Uterus (tissue), 2 donors: ENCODE measurements around the gene OR2L13.

Experiments used
- POLR2A ChIP-seq, 2 donors: fragments of 450-650 bp; IDR thresholded peaks; one replicate each; pipeline ENCODE4 v1.6.1; 2016; ENCODE audit warnings: antibody characterized with exemption in 2 of 2, mild to moderate bottlenecking in 1 of 2, moderate library complexity in 1 of 2
- TF ChIP-seq, protein P1 (sequence below), 4 experiments: fragments of 200-600 bp in 2 of 4; fragments of 450-650 bp in 2 of 4; sonication (generic) in 2 of 4; IDR thresholded peaks; one replicate each; pipeline ENCODE4 v1.5.1; 2016 to 2019; ENCODE audit warnings: antibody characterized with exemption in 4 of 4, mild to moderate bottlenecking in 2 of 4, moderate library complexity in 1 of 4

DNA sequence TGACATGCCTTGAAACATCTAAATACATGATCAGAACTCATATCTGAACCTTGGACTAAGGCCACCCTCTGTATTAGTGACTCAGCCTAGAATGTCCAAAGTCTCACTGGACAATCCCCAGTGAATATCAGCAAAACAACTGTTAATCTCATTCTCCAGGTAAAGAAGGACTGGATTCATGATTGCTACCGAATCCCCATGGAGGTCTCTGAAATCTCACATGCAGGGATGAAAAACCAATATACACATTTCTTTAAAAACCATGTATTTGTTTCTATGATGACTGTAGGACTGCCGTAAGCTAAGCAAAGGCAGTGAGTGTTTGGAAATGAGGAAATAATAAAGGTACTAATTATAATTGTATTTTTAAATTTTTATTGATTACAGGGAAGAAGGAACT lies 48.4 kb upstream of the OR2L13 start, which contains the start of gene OR2L3:
- no peak for TF ChIP-seq POLR2A (IDR thresholded peaks at IDR 0.05)
- TF ChIP-seq, protein P1, sequence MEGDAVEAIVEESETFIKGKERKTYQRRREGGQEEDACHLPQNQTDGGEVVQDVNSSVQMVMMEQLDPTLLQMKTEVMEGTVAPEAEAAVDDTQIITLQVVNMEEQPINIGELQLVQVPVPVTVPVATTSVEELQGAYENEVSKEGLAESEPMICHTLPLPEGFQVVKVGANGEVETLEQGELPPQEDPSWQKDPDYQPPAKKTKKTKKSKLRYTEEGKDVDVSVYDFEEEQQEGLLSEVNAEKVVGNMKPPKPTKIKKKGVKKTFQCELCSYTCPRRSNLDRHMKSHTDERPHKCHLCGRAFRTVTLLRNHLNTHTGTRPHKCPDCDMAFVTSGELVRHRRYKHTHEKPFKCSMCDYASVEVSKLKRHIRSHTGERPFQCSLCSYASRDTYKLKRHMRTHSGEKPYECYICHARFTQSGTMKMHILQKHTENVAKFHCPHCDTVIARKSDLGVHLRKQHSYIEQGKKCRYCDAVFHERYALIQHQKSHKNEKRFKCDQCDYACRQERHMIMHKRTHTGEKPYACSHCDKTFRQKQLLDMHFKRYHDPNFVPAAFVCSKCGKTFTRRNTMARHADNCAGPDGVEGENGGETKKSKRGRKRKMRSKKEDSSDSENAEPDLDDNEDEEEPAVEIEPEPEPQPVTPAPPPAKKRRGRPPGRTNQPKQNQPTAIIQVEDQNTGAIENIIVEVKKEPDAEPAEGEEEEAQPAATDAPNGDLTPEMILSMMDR (IDR thresholded peaks at IDR 0.05) = no peak
